Suprapubic skin (tissue), 3 donors: ENCODE results near the gene CARD14.

Experiments
- CTCF ChIP-seq, 2 donors: fragments of 200-600 bp in 1 of 2; fragments of 450-650 bp in 1 of 2; sonication (generic) in 1 of 2; IDR thresholded peaks; one replicate each; pipeline ENCODE4 v1.5.1; 2016 to 2019; ENCODE audit warnings: antibody characterized with exemption in 2 of 2, mild to moderate bottlenecking in 1 of 2, moderate library complexity in 1 of 2
- EP300 ChIP-seq: sonication (generic); formaldehyde crosslinking; IDR thresholded peaks from one replicate; pipeline ENCODE4 v1.6.1; 2017; ENCODE audit warnings: antibody characterized with exemption

DNA sequence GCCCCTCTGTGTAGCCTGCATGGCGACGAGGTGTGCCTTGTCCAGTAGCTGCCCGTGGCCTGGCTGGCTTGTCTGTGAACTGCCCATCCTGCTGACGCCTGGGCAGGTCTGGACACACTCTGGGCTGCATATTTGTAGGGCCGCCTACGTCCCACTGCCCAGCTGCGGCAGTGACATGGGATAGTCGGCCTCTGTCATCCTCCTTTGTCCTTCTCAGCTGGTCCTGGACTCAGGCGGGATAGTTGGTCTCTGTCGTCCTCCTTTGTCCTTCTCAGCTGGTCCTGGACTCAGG is 14.5 kb downstream of the CARD14 start:
- TF ChIP-seq CTCF (IDR thresholded peaks at IDR 0.05) (no peak), EP300 (no peak)
